Calu3 (cell line): ENCODE results near the gene LRRC25. TPM values are rescaled to one million over a fixed set of nuclear protein-coding genes. Genes with fewer than 3 reads are reported as not detected.
A peak's percentile ranks its signal among the peaks of the same experiment; 100 is the strongest.

Experiments used
- BruUV-seq: library from RNA; stranded (reverse); fragments of 400-500 nt; replicated peaks from 2 replicates; lab custom pipeline; 2021; lab: Mats Ljungman, UMichigan
- CTCF ChIA-PET: fragments of 300-600 bp; sonication (Branson Sonifier 250); formaldehyde crosslinking; loops from one replicate; lab custom pipeline; 2022; ENCODE audit warnings: antibody characterized with exemption; lab: Charles Lee
- DNase-seq: peaks from one replicate; pipeline ENCODE4 v3.0.0; 2022
- H3K27ac Mint-ChIP-seq: one replicate; pipeline ENCODE4 v1.8.0; 2022; ENCODE audit warnings: mixed read lengths; ENCODE audit not compliant: unreplicated experiment
- H3K27me3 Mint-ChIP-seq: one replicate; pipeline ENCODE4 v1.8.0; 2022; ENCODE audit warnings: mixed read lengths; ENCODE audit not compliant: unreplicated experiment
- H3K36me3 Mint-ChIP-seq: one replicate; pipeline ENCODE4 v1.8.0; 2022; ENCODE audit warnings: mild to moderate bottlenecking, moderate library complexity, mixed read lengths; ENCODE audit not compliant: insufficient read depth, unreplicated experiment
- H3K4me1 Mint-ChIP-seq: one replicate; pipeline ENCODE4 v1.8.0; 2022; ENCODE audit warnings: mild to moderate bottlenecking, low read depth, mixed read lengths; ENCODE audit not compliant: unreplicated experiment
- H3K4me3 Mint-ChIP-seq: one replicate; pipeline ENCODE4 v1.8.0; 2022; ENCODE audit warnings: mild to moderate bottlenecking, low read depth, moderate library complexity, mixed read lengths; ENCODE audit not compliant: unreplicated experiment
- H3K9me3 Mint-ChIP-seq: one replicate; pipeline ENCODE4 v1.8.0; 2022; ENCODE audit warnings: low read depth, mixed read lengths; ENCODE audit not compliant: unreplicated experiment
- CTCF ChIP-seq: fragments of 200-600 bp; IDR thresholded peaks from one replicate; pipeline ENCODE4 v1.8.0; 2022; ENCODE audit warnings: antibody characterized with exemption; ENCODE audit not compliant: unreplicated experiment
- intact Hi-C: fragments of 100-400 bp; cut with micrococcal nuclease; formaldehyde crosslinking; loops from one replicate; pipeline ENCODE4 v1.10.0; 2022; ENCODE audit not compliant: unreplicated experiment
- total RNA-seq: library from RNA; stranded (reverse); gene quantifications from 2 replicates; pipeline ENCODE4 v1.2.3, GENCODE V29; 2022

Gene LRRC25
- total RNA-seq, 1 experiment from 2014 or later, result not detected

DNA sequence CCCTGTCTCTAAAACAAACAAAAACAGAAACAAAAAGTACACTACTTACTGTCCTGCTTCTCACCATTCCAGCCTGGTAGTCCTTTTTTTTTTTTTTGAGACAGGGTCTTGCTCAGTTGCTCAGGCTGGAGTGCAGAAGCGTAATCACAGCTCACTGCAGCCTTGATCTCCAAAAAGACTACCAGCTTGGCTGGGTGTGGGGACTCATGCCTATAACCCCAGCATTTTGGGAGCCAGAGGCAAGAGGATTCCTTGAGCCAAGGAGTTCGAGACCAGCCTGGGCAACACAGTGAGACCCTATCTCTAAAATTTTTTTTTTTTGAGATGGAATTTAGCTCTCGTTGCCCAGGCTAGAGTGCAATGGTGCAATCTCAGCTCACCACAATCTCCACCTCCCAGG, 16.6 kb downstream of the LRRC25 start:
- Mint-ChIP-seq H3K36me3 (peaks cover 19% of the 10 kb centered on the region), H3K27me3 (no peaks in the 10 kb centered on the region), H3K9me3 (no peaks in the 10 kb centered on the region), H3K4me1 (peaks cover 7% of the 10 kb centered on the region), H3K4me3 (no peak overlapping the region), H3K27ac (peak overlapping the region; percentile 91)
- BruUV-seq, result no TSS peak
- DNase-seq, result no peak
- CTCF ChIA-PET, result interaction anchor here (1.6 to 1.8 kb wide), 2 partner anchors 21 to 101 kb away, joined by 3 to 5 read pairs; no protein-coding TSS in a partner anchor
- TF ChIP-seq CTCF, result no peak
- intact Hi-C loops, result no loop called here

DNA sequence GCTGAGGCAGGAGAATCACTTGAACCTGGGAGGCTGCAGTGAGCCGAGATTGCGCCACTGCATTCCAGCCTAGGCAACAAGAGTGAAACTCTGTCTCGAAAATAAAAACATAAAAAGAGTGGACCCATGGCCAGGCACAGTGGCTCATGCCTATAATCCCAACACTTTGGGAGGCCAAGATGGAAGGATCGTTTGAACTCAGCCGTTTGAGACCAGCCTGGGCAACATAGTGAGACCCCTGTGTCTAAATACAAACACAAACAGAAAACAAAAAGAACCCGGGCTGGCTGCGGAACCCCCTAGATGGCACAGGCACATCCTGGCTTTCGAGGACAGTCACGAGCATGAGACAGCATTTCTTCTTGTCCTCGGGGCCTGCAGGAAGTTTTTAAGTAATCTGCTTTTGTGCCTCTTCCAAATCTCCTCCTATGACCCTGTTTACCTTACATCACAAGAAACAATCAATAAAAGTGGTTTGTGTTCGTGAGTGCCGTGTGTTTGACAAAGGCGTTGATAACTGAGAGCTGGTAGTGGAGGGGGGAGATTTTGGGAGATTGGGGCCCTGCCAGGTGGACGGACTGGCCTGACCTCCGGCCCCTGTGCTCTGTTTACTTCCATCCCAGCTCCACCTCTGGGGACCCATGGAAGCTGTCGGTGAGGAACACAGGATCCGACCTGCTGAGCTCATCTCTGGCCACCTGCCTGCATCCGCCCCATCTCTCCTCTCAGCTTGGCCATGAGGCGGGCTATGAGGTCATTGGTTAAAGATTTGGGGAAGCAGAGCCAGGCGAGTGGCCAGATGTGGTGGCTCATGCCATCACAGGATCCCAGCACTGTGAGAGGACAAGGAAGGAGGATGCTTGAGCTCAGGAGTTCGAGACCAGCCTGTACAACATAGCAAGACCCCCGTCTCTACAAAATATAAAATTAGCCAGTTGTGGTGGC, 17.3 kb downstream of the LRRC25 start:
- peaks cover 16% of the 10 kb centered on the region for H3K36me3 Mint-ChIP-seq
- TSS peak; percentile 67 for BruUV-seq
- CTCF ChIA-PET, result interaction anchor here (1.6 to 1.8 kb wide), 2 partner anchors 22 to 101 kb away, joined by 3 to 5 read pairs; no protein-coding TSS in a partner anchor

GRCh38 chr19:18377026-18377425, 20.4 kb downstream of the LRRC25 start:
- DNase-seq, result no peak
- intact Hi-C loops, result no loop called here
- peaks cover 30% of the 10 kb centered on the region for H3K36me3 Mint-ChIP-seq
- CTCF ChIA-PET, result interaction anchor here (0.7 kb wide), 1 partner anchor 13 kb away, joined by 7 read pairs; no protein-coding TSS in a partner anchor
- peak overlapping the region; percentile 91 for H3K27ac Mint-ChIP-seq
- no TSS peak for BruUV-seq
- no peaks in the 10 kb centered on the region for H3K27me3 Mint-ChIP-seq
- no peak overlapping the region for H3K4me3 Mint-ChIP-seq
- no peak for TF ChIP-seq CTCF
- H3K9me3 Mint-ChIP-seq, result no peaks in the 10 kb centered on the region
- H3K4me1 Mint-ChIP-seq, result peaks cover 12% of the 10 kb centered on the region

More for the DNA sequence above, 17.3 kb downstream of the LRRC25 start:
- TF ChIP-seq CTCF, result no peak
- intact Hi-C loops, result no loop called here
- DNase-seq, result peak; percentile 80
- H3K4me1 Mint-ChIP-seq, result no peaks in the 10 kb centered on the region
- no peaks in the 10 kb centered on the region for H3K9me3 Mint-ChIP-seq
- no peaks in the 10 kb centered on the region for H3K27me3 Mint-ChIP-seq
- H3K4me3 Mint-ChIP-seq, result no peak overlapping the region
- H3K27ac Mint-ChIP-seq, result peak overlapping the region; percentile 91

DNA sequence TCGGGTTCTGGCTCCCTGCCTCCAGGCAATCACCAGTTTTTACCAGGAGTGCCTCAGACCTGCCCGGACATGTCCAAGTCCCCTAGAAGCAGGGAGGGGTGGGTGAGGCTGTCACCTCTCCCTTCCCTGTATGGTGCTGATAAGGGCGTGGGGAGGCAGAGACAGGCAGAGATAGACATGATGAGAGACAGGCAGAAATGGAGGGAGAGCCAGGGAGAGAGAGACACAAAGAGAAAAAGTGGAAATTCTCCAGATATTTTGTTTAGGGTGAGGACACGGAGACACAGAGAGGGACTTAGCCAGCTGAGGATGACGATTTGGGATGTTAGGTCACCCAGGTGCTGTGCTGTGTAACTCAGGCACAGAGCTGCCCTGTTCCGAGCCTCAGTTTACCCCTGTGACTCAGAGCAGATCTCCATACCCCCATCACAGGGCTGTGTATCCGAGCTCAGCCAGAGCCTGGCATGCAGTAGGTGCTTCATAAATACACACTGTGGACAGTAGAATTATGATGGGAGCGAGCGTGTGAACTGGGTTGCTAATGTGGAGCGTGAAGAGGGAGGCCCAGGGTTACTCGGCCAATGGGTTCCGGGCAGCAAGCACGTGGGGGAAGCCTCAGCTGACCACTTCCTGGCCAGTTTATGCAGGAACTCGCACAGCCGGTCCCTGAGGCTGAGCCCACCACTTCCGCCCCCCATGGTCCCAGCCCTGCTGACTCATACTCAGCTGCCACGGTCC, 23.4 kb downstream of the LRRC25 start:
- CTCF ChIA-PET, result interaction anchor here (0.6 kb wide), 1 partner anchor 14 kb away, joined by 8 read pairs; no protein-coding TSS in a partner anchor
- H3K27me3 Mint-ChIP-seq, result no peaks in the 10 kb centered on the region
- no peaks in the 10 kb centered on the region for H3K9me3 Mint-ChIP-seq
- H3K4me3 Mint-ChIP-seq, result no peak overlapping the region
- BruUV-seq, result TSS peak; percentile 83
- TF ChIP-seq CTCF, result no peak
- intact Hi-C loops, result no loop called here
- H3K27ac Mint-ChIP-seq, result peak overlapping the region; percentile 93
- H3K36me3 Mint-ChIP-seq, result peaks cover 19% of the 10 kb centered on the region
- peak; percentile 91 for DNase-seq
- H3K4me1 Mint-ChIP-seq, result peaks cover 12% of the 10 kb centered on the region
